Kidney (tissue), 14 donors: ENCODE measurements around the gene KATNB1. TPM values are rescaled to one million over a fixed set of nuclear protein-coding genes. Genes with fewer than 3 reads are reported as not detected.
A peak's percentile ranks its signal among the peaks of the same experiment; 100 is the strongest.

Experiments
- DNase-seq, 5 donors: peaks; one replicate each; pipeline ENCODE4 v3.0.0-alpha.2; 2013 to 2020
- FAIRE-seq: peaks from 2 replicates; lab custom pipeline; 2012; peaks lifted over from hg19 to GRCh38; lab: Jason Lieb, UNC
- H3K27ac ChIP-seq, 2 donors: one replicate each; pipeline ENCODE4 v1.7.0; 2013; ENCODE audit warnings: low read depth in 2 of 2, low read length in 2 of 2, inconsistent platforms in 1 of 2
- H3K27me3 ChIP-seq: one replicate; pipeline ENCODE4 v1.7.1; 2013; ENCODE audit warnings: low read length, inconsistent platforms; ENCODE audit not compliant: control insufficient read depth, insufficient read depth
- H3K36me3 ChIP-seq, 3 donors: one replicate each; pipeline versions ENCODE4 v1.7.0 to v1.7.1; 2013; ENCODE audit warnings: low read length in 3 of 3, control low read depth in 1 of 3, inconsistent platforms in 1 of 3; ENCODE audit not compliant: insufficient read depth in 3 of 3, control insufficient read depth in 2 of 3
- H3K4me1 ChIP-seq, 3 donors: one replicate each; pipeline versions ENCODE4 v1.7.0 to v1.7.1; 2013; ENCODE audit warnings: low read length in 3 of 3, inconsistent platforms in 1 of 3, low read depth in 1 of 3; ENCODE audit not compliant: control insufficient read depth in 2 of 3, insufficient read depth in 2 of 3
- H3K4me3 ChIP-seq, 3 donors: one replicate each; pipeline versions ENCODE4 v1.7.0 to v1.8.1; 2013; ENCODE audit warnings: low read length in 3 of 3, control low read depth in 1 of 3, inconsistent platforms in 1 of 3
- H3K9ac ChIP-seq, 3 donors: one replicate each; pipeline versions ENCODE4 v1.7.0 to v1.7.1; 2013; ENCODE audit warnings: low read length in 3 of 3, control low read depth in 1 of 3, inconsistent platforms in 1 of 3
- H3K9me3 ChIP-seq, 3 donors: one replicate each; pipeline versions ENCODE4 v1.7.0 to v1.7.1; 2013; ENCODE audit warnings: low read length in 3 of 3, control low read depth in 1 of 3, inconsistent platforms in 1 of 3; ENCODE audit not compliant: control insufficient read depth in 2 of 3, insufficient read depth in 1 of 3
- CTCF ChIP-seq: IDR thresholded peaks from 3 replicates; pipeline ENCODE4 v1.5.1; 2012; ENCODE audit warnings: mild to moderate bottlenecking, moderate library complexity, borderline replicate concordance; ENCODE audit not compliant: insufficient read depth; ENCODE audit errors: extremely low read depth
- intact Hi-C: fragments of 100-400 bp; cut with DNase I; formaldehyde crosslinking; loops from one replicate; pipeline ENCODE4 v1.11.1; 2022
- polyA plus RNA-seq: library from polyadenylated mRNA; stranded (reverse); fragments of 350-450 nt; fragmentation: Illumina TruSeq; extraction: RNeasy Lipid Tissue Mini Kit (QIAGEN cat#74804); gene quantifications from one replicate; pipeline ENCODE4 v1.2.3, GENCODE V29; 2014; ENCODE audit warnings: low read depth, low replicate concordance; ENCODE audit not compliant: insufficient read depth
- total RNA-seq: library from RNA; stranded (reverse); fragmentation: NEBNext Ultra II Directional; extraction: Animal tissue kit (Norgen Biotek cat#: 25700); gene quantifications from one replicate; pipeline ENCODE4 v1.2.1, GENCODE V29; 2021
- donor health status: control.
- donor health status: control.
- donor health status: control.
- donor health status: control.
- donor health status: control.
- donor health status: DM: yes; HTN: yes; CAD: no.
- donor health status: Normal renal cell carcinoma (clear cell type).

KATNB1 gene
- total and polyA plus RNA-seq, 2 donors from 2014 or later, result 13.9 to 14.5 TPM

- FAIRE-seq (no peak), DNase-seq (peak in 1 of 5 donors; percentile 8)
- no peak for TF ChIP-seq CTCF
Observed at GRCh38 chr16:57732714-57733113, 2.9 kb upstream of the KATNB1 start.

GRCh38 chr16:57734308-57734924 lies 1.2 kb upstream of the KATNB1 start:
- Histone ChIP-seq H3K4me3 (peak overlapping the region; percentile 82 to 96 (median 82)), H3K9ac (peak overlapping the region; percentile 76 to 96 (median 89)), H3K27me3 (no peaks in the 10 kb centered on the region), H3K9me3 (no peaks in the 10 kb centered on the region), H3K4me1 (peaks cover 0 to 15% (median 15%) of the 10 kb centered on the region in 3 donors), H3K36me3 (no peaks in the 10 kb centered on the region), H3K27ac (peak overlapping the region; percentile 73 to 92)
- no peak for TF ChIP-seq CTCF
- peak in 2 of 5 donors; percentile 45 to 55 for DNase-seq
- intact Hi-C loops, result no loop called here
- no peak for FAIRE-seq

More at GRCh38 chr16:57732714-57733113, 2.9 kb upstream of the KATNB1 start:
- Histone ChIP-seq H3K9ac (no peak overlapping the region), H3K27ac (no peak overlapping the region), H3K4me1 (peaks cover 0 to 15% (median 15%) of the 10 kb centered on the region in 3 donors), H3K4me3 (no peak overlapping the region), H3K27me3 (no peaks in the 10 kb centered on the region), H3K9me3 (no peaks in the 10 kb centered on the region), H3K36me3 (no peaks in the 10 kb centered on the region)
- intact Hi-C loops, result no loop called here

- no peaks in the 10 kb centered on the region for H3K36me3 ChIP-seq
Observed at GRCh38 chr16:57734925-57735754, 430 bp upstream of the KATNB1 start.

More at GRCh38 chr16:57734925-57735754, 430 bp upstream of the KATNB1 start:
- Histone ChIP-seq H3K9me3 (no peaks in the 10 kb centered on the region), H3K27ac (peak overlapping the region; percentile 73 to 92), H3K9ac (peak overlapping the region; percentile 76 to 96 (median 89)), H3K27me3 (no peaks in the 10 kb centered on the region), H3K4me1 (peaks cover 0 to 15% (median 15%) of the 10 kb centered on the region in 3 donors), H3K4me3 (peak overlapping the region; percentile 82 to 96 (median 84))
- peak; percentile 100 for FAIRE-seq
- peak; percentile 99 to 100 (median 100) for DNase-seq
- peak; percentile 1 for TF ChIP-seq CTCF
- intact Hi-C loops, result no loop called here
